HG03520 (cell line): ENCODE results near the gene RPL21.
"Not testable (repeated sequence)": the region's sequence is repeated elsewhere in the genome, so short reads cannot be mapped to it uniquely, and the experiment has no call there.

Source experiments
- ATAC-seq: cut with Tn5 transposase; IDR thresholded peaks from one replicate; pipeline ENCODE4 v1.9.1; 2021; ENCODE audit warnings: mild to moderate bottlenecking, moderate library complexity; ENCODE audit not compliant: unreplicated experiment

RPL21 gene

GRCh38 chr13:27283906-27284493, 32.6 kb downstream of the RPL21 start:
- no peak for ATAC-seq

DNA sequence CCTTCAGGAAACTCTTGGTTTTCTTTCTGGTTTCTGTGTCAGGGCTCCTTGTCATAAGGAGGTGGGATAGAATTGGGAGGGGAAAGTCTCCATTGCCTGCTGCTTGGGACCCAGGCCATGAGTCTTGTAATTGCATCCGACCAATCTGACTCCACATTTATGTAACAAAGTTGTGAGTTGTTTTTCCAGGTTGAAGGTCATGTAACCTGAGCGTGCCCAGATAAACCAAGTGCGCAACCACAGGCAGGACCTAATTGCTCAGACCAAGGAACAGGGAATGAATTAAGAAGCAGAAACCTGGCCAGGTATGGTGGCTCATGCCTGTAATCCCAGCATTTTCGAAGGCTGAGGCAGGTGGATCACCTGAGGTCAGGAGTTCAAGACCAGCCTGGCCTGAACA, 37.0 kb downstream of the RPL21 start:
- no peak for ATAC-seq

- ATAC-seq, result no peak
Observed at GRCh38 chr13:27289011-27289665, 37.8 kb downstream of the RPL21 start.

DNA sequence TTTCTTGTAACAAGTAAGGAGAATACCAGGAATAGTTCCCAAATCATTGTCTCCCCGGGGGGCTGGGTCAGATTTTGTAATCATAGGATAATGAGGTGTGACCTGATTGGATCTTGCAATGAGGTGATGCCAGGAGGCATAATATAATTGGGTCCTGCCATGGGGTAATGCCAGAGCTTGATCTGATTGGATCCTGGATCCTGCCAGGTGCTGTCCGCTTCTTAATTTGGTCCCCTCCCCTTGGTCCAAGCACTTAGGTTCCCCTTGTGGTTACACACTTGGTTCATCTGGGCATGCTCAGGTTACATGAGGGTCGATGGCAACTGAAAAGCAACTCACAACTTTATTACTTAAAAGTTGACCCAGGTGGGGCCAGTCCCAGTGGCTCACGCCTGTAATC, 39.4 kb downstream of the RPL21 start:
- no peak for ATAC-seq

- ATAC-seq, result not testable (repeated sequence)
Observed at GRCh38 chr13:27291967-27292366, 40.6 kb downstream of the RPL21 start.

DNA sequence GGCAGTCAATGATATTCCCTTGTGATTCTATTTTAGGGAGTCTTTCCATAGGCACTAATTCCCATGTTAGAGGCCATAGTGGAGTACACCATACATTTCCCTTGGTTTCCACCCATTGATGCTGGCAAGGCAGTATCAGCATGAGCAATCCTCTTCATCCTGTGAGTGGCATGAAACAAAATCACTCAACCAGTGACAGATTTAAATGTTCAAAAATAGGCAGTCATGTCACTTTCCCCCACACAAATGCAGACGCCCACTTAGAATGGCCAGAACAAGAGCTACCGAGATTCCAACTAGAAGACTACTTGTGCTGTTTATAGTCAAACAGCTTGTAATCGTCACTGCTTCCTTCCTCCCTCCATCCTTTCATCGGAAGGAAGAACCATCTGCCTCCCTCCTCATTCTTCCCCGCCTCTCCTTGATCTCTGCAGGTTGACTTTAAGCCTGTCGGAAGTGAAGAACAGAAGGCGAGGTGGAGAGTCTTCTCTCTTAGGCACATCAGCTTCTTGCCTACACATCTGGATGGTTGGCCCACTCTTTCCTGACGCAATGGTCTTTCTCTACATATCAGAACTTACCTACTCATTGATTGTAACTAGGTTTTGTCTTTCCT, 41.8 kb downstream of the RPL21 start:
- ATAC-seq, result no peak

- ATAC-seq, result no peak
Observed at GRCh38 chr13:27293873-27294515, 42.6 kb downstream of the RPL21 start.

DNA sequence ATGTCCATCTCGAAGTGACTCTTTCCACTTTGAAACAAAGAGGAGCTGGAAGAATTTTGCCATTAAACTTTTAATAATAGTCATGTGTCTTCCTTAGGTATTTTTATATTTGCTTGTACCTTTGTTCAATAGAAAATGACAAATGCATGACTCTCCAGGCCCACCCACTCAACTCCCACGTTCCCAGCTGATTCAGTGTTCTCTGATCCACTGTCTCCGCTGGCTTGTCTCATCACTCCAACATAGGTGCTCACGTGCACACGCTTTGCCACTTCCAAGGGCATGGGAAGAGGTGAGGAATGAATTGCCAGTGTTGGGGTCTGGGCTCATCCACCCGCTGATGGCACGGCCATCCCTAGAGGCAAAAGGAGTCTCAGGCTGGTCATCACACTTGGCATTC, 43.7 kb downstream of the RPL21 start:
- ATAC-seq, result no peak

DNA sequence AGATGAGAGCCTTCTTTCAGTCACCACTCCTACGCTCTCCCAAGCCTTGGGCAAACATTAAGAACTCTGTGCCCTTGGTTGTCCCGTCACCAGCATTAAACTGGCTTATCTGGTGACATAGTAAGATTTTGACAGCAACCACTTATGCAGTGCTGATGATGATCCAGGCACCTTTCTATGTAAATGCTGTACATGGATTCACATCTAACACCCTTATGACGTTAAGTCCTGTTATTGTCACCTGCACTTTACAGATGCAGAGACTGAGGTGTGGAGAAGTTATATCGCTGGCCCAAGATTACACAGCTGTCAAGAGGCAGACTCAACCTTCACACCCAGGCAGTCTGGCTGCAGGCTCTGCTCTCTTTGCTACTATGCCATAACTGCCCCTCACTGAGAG, 44.3 kb downstream of the RPL21 start:
- ATAC-seq, result no peak

DNA sequence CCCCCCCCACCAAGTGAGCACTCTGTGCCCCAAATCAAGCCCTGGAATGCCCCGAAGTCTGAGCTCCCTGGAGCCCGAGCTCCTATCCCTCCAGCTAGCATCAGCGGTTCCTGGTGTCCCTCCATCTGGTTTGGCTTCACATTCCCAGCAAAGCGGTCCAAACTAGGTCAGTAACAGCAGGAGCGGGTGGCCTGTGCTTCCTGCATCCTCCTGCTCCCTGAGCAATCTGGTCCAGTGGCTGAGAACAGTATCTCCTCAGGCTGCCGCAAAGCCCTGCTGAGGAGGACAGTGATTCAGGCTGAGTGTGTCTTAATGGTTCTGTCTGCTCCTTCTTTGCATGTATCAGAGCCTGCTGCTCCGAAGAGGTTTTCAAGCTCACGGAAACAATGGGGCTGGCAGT, 45.1 kb downstream of the RPL21 start:
- ATAC-seq, result no peak

- ATAC-seq, result no peak
Observed at GRCh38 chr13:27298849-27299248, 47.5 kb downstream of the RPL21 start.

- ATAC-seq, result not testable (repeated sequence)
Observed at GRCh38 chr13:27300406-27300805, 49.0 kb downstream of the RPL21 start.

- no peak for ATAC-seq
Observed at GRCh38 chr13:27300941-27301586, 49.7 kb downstream of the RPL21 start.

DNA sequence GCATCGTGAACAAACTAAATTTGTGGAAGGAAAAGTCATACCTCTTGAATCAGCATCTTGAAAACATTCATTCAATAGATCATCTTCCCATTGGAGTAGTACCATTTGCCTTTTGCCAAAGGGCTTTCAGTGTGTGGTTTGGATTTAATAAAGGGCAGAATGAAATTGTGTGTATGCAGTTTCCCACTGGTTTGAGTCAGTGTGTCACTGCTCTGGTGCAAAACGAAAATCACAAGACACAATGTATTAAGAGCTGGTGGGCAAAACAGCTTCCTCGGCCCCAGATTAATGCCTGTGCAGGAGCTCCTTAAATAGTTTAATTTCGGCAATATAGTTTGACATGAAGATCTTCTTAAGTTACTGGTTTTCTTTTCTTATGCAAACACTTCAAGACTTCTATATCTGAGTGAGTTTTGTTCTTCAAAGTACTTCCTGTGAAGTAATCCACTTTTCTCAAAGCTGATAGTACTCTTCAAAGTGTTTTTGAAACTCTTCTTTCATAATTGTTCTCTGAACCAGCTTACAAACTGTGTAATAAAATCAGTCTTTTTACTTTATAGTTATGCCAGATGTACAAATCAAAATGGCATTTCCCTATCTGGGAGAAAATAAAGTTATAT, 51.4 kb downstream of the RPL21 start:
- no peak for ATAC-seq

- ATAC-seq, result no peak
Observed at GRCh38 chr13:27304099-27304498, 52.7 kb downstream of the RPL21 start.

DNA sequence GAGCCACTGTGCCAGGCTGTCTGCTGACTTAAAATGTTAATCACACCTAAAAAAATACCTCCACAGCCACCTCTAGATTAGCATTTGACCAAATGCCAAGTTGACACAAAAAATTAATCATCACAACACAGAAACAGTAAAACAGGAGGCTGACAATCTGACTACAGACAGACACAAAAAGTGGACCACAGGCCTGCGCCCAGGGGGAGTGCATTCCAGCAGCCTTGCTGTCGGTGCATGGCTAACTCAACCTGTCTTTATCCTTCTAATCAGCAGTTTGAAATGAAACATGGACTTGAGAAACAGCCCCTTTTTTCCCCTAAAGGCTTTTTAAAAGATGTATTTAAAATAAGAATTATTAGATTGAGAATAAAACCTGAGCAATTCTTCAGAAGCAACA, 53.3 kb downstream of the RPL21 start:
- ATAC-seq, result no peak
